Astrocyte of the spinal cord (primary cell): Measurements from ENCODE around the gene SLCO3A1.

Experiments used
- DNase-seq: peaks from one replicate; pipeline ENCODE4 v3.0.0; 2011; ENCODE audit warnings: low read depth, low spot score
- H3K4me3 ChIP-seq: 2 replicates; pipeline ENCODE4 v1.5.1; 2011; ENCODE audit warnings: low read depth, mild to moderate bottlenecking, low read length, moderate library complexity
- in situ Hi-C: cut with HindIII; loops from 2 replicates; pipeline ENCODE4 v1.10.0; 2017; ENCODE audit warnings: low sequenced_read_pairs
- TF ChIP-seq, protein P1 (sequence below): IDR thresholded peaks from 2 replicates; pipeline ENCODE4 v1.5.1; 2012; ENCODE audit warnings: low read depth, mild to moderate bottlenecking, low read length, inconsistent platforms

SLCO3A1 gene

DNA sequence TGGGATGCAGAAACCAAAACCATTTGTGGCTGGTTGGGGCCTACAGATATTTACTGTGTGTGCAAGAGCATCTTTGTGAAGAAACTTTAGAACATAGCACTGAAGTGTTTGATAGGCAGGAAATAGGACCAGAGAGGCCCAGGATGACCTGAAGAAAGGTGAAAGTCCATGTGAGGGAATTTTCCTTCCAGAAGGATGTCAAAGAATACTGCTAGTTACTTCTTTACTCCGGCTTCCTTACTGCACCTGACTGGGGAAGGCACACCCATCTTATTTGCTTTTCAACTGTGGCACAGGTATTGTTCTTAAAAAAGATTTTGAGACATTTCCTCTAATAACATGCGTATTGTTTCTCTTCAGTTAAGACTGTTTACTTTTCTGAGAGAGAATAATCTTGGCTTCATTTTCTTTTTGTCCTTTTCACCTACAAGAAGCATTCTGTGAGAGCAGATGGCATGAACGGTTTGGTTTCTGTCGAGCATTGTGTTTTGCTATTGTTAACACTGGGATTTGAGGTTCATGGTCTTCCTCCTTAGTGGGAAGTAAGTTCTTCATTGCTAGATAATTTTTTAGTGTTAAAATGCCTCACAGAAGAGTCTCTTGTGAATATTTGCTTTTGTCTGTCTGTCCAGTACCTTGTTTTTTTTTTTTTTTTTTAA, 71.5 kb downstream of the SLCO3A1 start:
- H3K4me3 ChIP-seq: no peak overlapping the region
- DNase-seq: no peak
- TF ChIP-seq, protein P1, sequence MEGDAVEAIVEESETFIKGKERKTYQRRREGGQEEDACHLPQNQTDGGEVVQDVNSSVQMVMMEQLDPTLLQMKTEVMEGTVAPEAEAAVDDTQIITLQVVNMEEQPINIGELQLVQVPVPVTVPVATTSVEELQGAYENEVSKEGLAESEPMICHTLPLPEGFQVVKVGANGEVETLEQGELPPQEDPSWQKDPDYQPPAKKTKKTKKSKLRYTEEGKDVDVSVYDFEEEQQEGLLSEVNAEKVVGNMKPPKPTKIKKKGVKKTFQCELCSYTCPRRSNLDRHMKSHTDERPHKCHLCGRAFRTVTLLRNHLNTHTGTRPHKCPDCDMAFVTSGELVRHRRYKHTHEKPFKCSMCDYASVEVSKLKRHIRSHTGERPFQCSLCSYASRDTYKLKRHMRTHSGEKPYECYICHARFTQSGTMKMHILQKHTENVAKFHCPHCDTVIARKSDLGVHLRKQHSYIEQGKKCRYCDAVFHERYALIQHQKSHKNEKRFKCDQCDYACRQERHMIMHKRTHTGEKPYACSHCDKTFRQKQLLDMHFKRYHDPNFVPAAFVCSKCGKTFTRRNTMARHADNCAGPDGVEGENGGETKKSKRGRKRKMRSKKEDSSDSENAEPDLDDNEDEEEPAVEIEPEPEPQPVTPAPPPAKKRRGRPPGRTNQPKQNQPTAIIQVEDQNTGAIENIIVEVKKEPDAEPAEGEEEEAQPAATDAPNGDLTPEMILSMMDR: no peak
- in situ Hi-C loops: no loop called here

DNA sequence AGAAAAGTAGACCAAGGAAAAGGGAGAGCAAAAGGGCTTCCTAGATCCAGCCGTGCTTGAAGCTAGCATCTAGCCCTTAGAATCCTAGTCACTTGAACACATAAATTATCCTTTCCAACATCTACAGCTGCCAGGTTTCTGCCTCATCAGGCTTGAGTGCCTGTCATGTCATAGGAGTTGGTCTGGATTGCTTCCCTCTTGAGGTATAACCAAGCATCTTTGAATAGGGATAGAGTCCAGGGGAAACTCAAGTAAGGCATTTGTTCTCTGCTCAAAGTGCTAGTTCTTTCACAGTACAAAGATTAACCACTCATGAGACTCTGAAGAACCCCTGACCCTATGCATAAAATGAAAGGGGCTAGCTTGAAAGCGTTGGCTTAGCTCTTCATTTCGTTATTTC, 72.3 kb downstream of the SLCO3A1 start:
- H3K4me3 ChIP-seq: no peak overlapping the region
- DNase-seq: no peak
- in situ Hi-C loops: no loop called here
- TF ChIP-seq, protein P1: no peak

DNA sequence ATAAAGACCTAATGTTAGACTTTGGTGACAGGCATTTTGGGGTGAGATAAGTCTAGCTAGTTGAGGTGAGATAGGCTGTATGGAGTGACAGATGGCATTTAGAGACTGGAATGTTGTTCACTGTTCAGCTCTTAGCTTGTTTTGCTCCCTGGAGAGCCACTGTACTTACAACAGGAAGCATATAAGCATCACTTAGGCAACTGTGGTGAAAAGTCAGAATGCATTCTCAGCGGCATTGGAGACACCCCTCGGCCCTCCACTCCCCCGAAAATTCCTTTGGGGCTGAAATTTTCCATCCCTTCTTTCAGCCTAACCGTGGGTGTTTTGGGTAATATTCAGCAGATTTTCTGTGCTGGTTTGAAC, 73.4 kb downstream of the SLCO3A1 start:
- DNase-seq: no peak
- TF ChIP-seq, protein P1: no peak
- in situ Hi-C loops: no loop called here
- no peak overlapping the region for H3K4me3 ChIP-seq

DNA sequence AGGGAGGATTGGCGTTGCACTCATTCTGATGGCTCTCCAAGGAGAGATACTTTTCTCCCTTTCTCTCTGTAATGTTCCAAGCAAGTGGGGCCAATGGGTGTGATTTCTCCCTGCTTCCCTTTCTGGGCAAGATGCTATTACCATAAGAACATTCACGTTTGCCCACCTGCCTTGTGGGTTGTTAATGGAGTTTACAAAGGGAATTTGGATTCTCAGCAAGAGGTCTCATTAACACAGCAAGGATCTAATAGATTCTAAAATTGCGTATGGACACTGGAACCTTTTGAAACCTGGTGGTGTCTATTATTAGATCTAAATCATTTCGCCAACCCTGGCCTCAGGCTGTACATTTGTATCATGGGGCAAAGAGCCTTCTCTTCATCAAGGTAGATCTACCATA, 74.1 kb downstream of the SLCO3A1 start:
- TF ChIP-seq, protein P1: no peak
- H3K4me3 ChIP-seq: no peak overlapping the region
- in situ Hi-C loops: no loop called here
- DNase-seq: no peak

DNA sequence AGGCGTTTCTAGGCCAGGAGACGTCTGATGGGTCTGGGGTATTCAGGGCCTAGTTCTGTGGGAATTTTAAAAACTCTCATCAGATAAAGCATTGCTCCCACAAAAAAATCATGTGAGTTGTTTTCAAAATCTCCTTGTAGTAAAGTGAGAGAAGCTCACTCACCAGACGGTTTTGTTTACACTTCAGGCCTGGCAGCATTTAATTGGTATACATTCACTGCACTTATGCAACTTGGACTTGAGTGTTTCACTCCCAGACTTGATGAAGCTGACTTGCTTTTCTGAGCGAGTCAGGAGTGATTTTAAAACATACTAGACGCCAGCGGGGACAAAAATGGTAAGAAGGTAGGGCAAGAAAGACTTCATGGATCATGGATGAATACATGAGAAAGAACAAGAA, 75.2 kb downstream of the SLCO3A1 start:
- in situ Hi-C loops: no loop called here
- DNase-seq: no peak
- H3K4me3 ChIP-seq: no peak overlapping the region
- TF ChIP-seq, protein P1: no peak

DNA sequence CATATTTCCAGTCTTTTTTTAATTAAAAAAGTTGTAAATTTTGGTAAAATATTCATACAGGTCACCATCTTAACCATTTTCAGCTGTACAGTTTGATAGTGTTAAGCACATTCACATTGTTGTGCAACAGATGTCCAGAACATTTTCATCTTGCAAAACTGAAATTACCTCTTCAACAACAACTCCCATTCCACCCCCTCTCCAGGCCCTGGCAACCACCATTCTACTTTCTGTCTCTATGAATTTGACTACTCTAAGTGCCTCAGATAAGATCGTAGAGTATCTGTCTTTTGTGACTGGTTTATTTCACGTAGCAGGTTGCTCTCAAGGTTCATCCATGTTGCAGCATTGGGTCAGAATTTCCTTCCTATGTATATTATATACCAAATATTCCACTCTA, 76.0 kb downstream of the SLCO3A1 start:
- in situ Hi-C loops: no loop called here
- no peak for DNase-seq
- TF ChIP-seq, protein P1: no peak
- no peak overlapping the region for H3K4me3 ChIP-seq

DNA sequence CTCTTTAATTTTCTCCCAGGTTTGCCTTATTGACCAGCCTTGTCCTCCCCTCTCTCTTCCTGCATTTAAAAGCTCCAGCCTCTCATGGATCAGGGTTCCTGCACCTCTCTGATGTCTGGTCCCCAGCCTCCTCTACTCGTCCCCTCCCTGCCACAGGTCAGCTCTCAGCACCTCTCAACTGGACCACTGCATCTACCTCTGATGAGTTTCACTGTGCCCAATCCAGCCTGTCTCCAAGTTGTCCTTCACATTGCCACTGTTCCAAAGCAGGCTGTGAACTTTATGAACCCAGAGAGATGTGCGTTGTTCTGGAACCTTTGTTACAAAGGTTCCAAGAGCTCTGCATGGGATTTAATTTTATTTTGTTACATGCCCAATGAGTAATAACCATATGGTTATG, 76.6 kb downstream of the SLCO3A1 start:
- no peak for DNase-seq
- no peak overlapping the region for H3K4me3 ChIP-seq
- TF ChIP-seq, protein P1: no peak
- in situ Hi-C loops: no loop called here
